HG02884 (cell line): ENCODE results near the gene SPA17.

Source experiments
- ATAC-seq: cut with Tn5 transposase; IDR thresholded peaks from one replicate; pipeline ENCODE4 v1.9.1; 2021; ENCODE audit warnings: mild to moderate bottlenecking, moderate library complexity; ENCODE audit not compliant: unreplicated experiment

Gene SPA17

DNA sequence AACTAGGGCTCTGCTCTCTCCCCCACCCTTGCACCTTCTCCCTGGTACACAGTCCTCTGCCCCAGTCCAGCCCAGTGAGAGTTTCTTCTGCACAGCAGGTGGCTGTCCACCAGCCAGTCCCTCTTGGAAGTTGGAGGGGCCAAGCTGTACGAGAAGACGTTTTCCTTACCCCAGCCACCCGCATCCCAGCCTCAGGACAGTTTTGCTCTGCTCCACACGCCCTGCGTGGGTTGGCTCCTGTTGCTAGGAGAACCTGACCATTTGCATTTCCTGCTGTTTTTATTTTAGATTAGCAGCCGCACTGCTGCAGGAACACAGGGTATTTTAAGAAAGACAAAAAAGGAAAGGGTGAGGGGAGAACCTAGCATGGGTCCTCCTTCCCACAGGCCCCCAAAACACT is 48.5 kb downstream of the SPA17 start:
- no peak for ATAC-seq

DNA sequence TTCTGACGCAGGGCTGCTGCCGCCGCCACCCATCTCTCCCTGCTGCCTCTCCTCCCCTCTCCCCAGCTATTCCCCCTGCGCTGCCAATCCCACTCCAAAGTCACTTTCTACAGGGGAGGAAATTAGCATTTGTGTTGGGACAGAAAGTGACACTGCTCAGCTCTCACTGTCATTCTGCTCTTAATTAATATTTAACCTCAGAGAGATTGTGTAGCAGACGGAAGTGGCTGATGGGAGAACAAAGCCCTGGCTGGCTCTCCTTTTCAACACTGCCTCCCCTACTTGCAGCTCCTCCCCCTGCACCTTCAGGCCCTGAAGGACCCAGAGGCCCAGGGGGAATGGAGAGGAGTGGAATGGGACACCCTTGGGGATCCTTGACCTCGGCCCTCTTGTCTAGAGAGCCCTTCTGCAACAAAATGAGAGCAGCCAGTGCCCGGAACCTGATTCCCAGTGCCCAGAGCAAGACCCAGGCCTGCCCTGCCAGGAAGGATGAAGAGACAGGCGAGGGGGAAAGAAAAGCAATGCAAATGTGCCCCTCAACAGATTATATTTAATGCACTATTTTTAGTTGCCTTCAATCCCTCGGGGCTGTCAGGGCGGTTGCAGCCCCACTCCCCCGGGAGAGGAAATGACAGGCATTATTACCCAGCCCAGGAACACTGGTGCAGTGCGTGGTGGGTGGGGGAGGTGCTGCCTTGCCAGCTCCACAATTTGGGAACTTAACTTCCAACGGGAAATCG is 51.4 kb downstream of the SPA17 start:
- ATAC-seq, result peak; percentile 77

DNA sequence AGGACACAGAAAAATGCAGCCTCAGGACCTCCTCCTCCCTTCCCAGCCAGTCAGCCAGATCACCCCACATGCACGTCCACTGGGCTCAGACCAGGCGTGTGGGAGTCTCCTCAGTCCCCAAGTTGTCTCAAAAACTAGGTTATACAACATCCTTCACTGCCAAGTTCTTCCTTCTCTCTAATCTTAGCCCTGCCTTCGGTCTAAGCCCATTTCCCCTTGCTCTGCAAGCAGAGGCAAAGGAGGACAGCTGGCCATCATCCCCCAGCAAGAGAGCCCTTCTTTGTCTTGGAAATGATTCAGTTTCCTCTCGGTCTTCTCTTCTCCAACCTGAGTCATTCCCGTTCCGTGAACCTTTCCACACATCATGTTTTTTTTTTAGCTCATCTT is 52.0 kb downstream of the SPA17 start:
- no peak for ATAC-seq

DNA sequence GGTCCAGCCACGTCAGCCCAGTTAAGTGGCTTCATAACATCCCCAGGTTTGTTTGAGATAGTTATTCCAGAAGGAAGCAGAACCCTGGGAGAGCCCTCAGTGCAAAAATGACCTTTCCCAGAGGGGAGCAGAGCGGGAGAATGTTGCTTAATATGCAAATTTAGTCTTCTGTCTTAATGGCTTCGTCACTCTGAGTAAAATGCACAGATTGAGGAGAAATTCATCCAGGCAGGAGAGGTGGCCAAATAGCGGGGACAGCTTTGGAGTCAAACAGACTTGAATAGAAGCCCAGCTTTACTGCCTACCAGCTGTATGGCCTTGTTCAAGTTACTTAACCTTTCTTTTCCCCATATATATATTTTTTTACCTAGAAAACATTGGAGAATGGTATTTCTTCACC is 53.8 kb downstream of the SPA17 start:
- ATAC-seq, result no peak

DNA sequence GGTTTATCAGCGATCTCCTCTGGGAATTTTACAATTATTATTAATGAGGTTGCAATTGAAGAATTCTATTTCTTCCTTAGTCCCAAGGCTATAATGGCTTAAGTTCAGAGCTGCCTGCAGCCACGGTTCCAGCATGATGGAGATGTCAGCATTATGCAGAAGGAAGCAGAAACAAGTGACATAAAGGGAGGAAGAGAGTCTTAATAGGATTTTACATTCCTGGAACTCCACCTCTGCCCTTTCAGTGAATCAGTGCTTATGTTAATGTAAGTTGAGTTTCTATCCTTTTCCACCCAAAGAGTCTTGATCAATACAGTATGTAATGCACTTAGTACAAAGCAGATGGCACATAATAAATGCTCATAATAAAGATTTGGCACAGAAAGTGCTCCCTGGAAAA is 54.4 kb downstream of the SPA17 start:
- ATAC-seq, result no peak

DNA sequence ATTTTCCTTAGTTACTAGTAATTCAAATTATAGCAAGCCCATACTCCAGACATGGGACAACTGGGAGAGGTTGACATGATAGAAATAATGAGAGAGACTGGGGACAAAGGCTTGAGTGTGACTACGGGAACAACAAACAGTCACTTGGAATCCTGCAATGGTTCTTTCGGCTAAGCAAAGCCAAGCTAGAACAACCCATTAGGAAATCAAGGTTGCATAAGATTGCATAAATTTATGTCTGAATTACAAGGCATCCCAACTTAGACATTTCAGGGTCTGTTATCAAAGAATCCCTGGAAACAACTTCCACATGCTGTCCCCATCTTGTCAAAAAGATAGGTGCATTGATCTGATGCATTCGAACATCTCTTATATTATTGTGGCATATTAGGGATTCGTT is 55.9 kb downstream of the SPA17 start:
- ATAC-seq, result no peak

DNA sequence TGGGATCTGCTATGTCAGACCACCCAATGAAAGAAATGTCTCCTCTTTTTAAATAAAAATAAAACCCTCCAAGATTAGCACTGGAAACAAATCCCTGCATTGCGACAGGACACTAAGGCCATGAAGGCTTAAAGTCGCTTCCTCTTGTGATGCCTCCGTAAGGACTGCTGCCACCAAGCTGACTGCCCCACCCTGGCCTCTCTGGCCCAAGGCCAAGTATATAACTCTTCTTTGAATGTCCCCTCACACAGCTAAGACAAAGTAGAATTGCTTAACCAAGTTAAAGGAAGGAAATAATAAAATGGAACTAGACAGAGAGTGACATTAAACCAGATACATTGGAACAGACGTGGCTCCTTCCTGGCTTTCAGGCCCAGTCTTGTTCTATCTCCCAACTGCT is 58.5 kb downstream of the SPA17 start:
- no peak for ATAC-seq

DNA sequence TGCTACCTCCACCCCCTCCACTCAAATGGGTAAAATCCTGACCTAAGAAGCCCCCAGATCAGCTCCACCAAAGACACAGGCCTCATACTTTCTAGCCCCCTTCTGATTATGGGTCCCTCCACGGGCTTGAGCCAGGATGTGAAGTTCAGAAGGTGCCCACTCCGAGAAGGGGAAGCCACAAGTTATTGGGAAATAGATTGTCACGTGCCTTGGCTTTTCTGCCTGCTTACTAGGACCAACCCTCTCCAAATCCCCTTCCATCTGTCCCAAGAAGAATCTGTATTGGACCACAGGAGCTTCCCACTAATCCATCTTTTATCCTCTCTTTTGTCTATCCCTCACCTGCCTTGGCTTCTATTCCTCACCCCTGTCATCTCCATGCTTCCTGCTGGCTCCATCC is 63.0 kb downstream of the SPA17 start:
- no peak for ATAC-seq

DNA sequence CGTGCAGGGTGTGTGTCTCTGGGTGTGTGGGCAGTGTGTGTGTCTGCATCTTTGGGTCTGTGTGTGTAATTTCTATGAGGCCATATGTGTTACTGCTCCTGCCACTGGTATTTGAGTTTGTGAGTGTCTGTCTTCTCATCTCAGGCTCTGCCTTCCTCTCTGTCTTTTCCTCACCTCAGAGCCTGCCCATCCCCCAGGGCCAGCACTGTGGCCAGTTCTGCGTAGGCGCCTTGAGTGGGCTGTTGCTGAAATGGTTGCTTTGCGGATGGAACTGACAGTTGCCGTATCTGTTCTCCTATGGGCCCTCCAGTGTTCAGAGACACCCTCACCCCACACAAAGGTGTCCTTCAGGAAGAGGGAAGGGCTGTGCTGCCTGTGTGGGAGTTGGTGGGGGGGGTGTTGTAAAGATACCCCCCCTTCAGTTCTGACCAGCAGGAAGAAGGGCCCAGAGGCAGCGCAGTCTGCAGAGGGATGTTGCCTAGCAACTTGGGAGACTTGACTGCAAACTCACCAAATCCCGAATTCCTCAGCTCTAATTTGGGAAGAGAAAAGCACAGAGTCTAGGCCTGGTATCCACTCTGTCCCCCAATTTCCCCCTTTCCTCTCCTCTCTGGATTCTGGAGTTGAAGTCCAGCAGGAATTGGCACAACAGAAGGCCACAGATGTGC is 64.1 kb downstream of the SPA17 start:
- ATAC-seq, result no peak

DNA sequence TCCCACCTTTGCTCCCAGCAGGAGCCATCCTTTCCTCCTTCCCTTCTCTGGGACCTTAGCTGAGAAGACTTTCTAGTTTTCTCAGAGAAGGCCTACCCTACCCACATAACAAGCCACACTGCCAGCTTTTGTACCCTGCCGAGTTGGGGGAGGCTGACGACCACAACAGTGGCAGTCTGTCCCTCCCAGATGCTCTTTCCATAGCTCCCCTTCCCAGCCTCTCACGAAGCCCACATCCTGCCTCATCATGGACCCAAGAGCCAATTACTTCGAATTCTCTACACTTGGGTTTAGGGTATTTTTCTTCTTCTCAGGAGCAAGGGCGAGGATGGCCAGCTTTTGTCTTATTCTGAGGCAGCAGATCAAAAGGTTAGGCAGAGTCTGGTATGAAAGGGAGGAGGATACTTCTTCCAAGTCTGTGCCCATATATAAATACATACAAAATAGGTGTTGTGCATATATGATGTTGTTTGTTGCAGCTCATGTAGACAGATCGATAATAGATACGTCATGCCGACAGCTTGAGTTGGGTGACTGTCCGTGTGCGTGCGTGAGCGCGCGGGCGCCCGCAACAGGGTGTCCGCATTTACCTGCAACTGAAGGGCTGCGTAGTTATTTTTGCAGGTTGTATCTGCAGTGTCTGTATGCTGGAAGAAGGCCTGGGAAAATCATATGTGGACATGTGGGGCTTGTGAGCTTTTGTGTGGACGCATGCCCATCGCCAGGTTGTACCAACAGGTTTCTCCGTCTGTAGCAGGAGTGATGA is 65.2 kb downstream of the SPA17 start:
- no peak for ATAC-seq

DNA sequence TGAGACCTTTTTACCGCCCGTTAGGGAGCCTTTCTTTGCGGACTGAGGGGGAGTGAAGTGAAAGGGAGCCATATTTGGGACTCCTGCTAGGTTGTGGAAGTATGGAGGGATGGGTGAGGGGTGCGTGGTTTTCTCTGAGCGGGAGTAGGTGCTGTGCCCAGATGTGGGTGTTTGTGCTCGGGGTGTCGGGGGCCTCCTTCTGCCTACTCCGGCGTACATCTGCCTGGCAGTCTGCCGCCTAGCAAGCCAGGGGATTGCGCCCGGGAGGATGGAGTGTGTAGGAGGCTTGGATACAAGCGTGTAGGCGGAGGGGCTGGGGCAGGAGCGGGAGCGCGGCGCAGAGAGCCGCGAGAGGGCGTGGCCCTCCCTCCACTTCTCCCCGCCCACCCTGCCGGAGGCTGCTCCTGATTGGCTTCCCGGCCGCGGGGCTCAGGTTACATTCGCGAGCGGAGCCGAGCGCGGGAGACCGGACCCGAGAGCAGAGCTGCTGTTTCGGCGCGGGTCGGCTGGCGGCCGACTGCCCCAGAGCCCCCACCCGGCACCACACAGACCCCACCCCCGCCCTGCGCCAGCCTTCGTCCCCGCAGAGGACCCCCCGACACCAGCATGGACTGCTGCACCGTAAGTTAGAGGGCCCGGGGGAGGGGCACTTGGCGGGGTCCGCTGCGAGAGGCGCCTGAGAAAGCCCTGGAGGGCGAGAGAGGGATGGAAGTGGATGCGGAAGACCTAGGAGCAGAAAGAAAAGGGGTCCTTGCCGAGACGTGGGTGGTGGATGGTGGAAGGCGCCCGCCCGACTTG is 66.0 kb downstream of the SPA17 start, which contains the start of gene NRGN:
Gene NRGN, plus strand, starts transcription at position 464 of the 798 bp plus-strand sequence. Its CDS starts 143 bp downstream, at position 607.
- ATAC-seq, result peak; percentile 96

DNA sequence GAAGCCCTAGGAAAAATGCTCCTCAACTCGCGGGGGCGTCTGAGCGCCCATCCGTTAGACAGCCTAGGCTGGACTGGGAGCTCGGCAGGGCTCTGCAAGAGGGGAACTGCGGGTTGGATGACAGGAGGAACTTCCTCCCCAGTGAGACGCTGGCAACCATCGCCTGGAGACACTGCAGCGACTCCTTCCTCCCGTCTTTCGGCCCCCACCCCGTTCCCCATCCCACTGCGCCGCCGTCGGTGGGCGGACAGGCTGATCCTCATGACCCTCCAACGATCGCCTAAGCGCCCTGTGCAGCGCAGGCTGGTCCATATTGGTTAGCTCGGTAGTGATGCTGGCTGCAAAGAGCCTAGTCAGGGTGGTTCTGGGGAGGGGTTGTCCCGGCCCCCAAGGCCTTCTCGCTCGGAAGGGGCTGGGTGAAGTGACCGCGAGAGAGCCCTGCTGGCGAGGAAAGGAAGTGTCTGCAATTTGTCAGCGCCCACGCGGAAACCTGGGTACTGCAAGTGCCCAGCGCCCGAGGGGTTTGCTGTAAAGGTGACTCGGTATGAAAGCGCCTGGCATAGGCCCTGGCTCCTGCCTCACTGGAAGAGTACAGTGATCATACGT is 66.7 kb downstream of the SPA17 start:
- ATAC-seq, result peak; percentile 41

DNA sequence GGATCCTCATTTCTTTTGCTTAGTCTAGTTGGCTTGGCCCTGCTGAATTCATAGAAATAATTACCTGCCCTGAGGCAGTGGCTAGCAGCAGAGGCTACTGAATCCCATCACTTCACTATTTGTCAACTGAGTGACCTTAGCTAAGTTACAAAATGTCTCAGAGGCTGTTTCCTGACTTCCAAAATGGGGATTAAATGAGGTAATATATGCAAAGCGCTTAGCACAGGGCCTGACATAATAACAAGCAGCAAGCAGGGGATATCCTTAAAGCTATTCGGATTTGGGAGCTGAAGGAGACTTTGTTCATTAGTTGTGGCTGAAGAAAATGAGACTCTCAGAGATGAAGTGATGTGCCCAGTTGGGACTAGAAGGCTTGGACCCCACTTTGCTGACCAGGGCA is 68.9 kb downstream of the SPA17 start:
- ATAC-seq, result no peak

DNA sequence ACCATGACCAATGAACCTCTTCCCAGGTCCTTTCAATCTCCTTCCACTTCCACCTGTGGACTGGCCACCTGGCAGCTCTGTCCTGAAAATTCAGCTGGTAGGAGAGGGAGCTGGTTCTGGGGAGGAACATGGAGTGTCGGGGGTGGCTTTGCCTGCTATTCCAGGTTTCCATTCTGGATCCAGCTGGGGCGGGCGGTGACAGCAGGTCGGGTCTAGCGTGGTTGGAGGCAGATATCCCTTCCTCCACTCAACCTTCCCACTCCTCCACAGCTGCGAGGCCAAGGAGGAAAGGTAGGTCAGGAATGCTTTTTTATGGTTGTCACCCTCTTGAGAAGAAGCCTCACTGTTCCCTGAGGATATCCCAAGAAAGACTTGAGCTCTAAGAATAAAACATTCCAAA is 69.3 kb downstream of the SPA17 start:
- ATAC-seq, result no peak

DNA sequence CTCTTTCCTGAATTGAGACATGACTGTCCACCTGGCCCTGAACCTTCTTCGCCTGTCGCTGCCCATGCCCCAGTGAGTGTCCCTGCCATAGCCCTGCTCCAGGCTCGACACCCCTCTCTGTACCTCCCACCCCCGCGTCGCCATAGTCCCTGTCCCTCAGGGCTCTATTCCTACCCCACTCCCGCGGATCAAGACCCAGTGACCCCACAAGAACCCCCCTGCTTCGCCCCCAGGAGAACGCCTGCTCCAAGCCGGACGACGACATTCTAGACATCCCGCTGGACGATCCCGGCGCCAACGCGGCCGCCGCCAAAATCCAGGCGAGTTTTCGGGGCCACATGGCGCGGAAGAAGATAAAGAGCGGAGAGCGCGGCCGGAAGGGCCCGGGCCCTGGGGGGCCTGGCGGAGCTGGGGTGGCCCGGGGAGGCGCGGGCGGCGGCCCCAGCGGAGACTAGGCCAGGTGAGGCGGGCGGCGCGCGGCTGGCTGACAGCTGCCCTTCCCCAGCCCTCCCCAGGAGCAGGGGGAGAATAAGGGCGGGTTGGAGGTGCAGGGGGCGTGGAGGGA is 71.6 kb downstream of the SPA17 start:
- no peak for ATAC-seq

DNA sequence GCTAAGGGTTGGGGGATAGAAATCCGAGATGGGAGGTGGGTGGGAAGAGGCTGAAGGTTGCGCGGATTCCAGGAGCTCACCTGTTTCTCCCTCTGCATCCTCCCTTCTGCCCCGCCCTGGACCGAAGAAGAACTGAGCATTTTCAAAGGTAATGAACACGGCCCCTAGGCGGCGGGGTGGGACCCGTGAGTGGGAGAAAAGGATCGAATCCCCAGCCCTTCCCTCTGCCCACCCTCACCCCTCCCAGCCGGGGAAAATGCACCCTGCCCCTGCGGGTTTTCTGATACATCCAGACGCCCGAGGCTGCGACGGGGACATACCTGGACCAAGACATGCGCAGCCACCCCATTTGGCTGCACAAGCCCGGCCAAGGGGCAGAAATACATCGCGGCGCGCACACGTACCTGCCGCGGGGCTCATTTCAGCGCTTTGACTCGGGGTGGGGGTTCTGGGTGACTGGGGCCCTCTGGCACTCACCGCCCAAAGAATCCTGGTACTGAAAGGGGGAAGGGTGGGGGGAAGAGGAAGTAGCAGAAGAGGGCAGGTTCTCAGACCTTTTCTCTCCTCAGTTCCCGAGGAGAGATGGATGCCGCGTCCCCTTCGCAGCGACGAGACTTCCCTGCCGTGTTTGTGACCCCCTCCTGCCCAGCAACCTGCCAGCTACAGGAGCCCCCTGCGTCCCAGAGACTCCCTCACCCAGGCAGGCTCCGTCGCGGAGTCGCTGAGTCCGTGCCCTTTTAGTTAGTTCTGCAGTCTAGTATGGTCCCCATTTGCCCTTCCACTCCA is 72.3 kb downstream of the SPA17 start:
- peak; percentile 8 for ATAC-seq

DNA sequence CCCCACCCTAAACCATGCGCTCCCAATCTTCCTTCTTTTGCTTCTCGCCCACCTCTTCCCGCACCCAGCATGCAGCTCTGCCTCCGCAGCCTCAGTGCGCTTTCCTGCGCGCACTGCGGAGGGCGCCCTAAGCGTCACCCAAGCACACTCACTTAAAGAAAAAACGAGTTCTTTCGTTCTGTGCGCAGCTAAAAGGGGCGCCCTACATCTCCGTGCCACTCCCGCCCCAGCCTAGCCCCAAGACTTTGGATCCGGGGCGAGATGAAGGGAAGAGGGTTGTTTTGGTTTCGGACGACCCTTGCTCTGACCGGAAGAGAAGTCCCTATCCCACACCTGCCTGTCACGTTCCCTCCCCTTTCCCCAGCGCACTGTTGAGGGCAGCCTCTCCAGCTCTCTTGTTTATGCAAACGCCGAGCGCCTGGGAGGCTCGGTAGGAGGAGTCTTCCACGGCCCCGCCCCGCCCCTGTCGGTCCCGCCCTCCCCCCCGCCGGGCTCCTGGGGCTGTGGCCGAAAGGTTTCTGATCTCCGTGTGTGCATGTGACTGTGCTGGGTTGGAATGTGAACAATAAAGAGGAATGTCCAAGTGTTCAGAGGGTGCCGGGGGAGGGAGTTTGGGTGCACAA is 73.0 kb downstream of the SPA17 start:
- peak; percentile 91 for ATAC-seq
